Measurements from ENCODE around the gene LIMCH1.

The LIMCH1 gene

DNA sequence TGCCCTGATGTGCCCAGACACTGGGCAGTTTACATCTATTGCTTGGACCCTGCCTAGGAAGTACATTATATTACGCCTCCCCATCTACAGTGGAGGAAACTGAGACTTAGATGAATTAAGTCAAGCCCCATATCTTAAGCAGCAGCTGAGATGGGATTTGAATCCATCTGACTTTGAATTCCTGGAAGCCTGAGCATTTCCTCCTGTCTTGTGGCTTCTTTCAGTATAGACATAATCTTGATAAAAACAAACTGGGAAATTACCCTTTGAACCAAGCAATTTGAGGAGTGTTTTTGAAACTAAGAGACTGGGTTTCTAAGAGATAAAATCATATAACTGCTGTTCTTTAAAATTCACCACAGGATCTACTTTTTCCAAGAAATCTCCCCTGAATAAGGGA is 18.6 kb downstream of the LIMCH1 start:
- TF ChIP-seq, protein P1, sequence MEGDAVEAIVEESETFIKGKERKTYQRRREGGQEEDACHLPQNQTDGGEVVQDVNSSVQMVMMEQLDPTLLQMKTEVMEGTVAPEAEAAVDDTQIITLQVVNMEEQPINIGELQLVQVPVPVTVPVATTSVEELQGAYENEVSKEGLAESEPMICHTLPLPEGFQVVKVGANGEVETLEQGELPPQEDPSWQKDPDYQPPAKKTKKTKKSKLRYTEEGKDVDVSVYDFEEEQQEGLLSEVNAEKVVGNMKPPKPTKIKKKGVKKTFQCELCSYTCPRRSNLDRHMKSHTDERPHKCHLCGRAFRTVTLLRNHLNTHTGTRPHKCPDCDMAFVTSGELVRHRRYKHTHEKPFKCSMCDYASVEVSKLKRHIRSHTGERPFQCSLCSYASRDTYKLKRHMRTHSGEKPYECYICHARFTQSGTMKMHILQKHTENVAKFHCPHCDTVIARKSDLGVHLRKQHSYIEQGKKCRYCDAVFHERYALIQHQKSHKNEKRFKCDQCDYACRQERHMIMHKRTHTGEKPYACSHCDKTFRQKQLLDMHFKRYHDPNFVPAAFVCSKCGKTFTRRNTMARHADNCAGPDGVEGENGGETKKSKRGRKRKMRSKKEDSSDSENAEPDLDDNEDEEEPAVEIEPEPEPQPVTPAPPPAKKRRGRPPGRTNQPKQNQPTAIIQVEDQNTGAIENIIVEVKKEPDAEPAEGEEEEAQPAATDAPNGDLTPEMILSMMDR (conservative IDR thresholded peaks at IDR 0.05; ENCODE audit: low read depth, low read length): no peak
- DNase-seq (ENCODE audit: low read depth): no peak
- no peak overlapping the region for H3K4me3 ChIP-seq (ENCODE audit: low read depth, low read length)

DNA sequence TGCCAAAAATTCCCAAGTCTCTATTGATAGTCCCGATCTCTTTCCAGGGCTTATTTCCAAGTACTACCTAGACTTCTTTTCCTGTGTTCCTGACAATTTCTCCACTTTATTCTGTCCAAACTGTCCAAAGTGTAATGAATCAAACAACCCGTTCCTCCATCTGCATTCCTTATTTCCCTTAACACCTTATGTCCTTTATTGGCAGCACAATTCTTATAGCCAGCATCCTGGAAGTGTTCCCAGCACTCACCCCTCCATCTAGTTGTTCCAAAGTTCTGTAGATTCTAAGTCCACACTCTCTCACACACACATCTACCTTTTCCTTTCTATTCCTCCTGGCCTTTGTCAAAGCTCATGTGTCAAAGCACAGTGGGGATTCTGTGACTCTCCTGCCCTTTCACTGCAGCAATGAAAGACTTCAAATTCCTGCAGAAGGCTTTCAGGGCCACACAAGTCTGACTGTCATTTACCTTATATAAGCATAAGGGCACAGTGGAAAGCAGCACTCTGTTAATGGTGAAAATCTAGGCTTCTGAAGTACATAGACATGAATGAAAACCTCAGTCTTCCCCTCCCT is 22.1 kb downstream of the LIMCH1 start:
- TF ChIP-seq, protein P1 (conservative IDR thresholded peaks at IDR 0.05; ENCODE audit: low read depth, low read length): no peak
- no peak overlapping the region for H3K4me3 ChIP-seq (ENCODE audit: low read depth, low read length)
- no peak for DNase-seq (ENCODE audit: low read depth)

DNA sequence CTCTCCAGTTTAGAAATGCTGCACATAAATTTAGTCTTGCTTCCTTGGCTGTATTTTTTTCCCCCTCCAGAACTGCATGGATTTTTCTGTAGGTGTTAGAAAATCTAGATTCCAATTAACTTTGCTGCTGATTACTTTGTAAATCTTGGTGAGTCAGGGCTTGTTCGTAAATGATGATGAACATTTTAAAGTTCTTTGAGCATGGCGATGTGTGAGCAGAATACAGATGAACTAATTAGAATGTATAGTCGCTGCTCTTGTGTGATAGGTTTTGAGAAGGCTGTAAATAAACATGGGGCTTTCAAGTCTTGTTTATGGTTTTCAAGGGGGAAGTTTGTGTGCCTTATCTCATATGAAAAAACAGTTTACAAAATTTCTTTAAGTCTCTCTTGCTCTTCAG is 23.3 kb downstream of the LIMCH1 start:
- H3K4me3 ChIP-seq (ENCODE audit: low read depth, low read length): no peak overlapping the region
- no peak for DNase-seq (ENCODE audit: low read depth)
- TF ChIP-seq, protein P1 (conservative IDR thresholded peaks at IDR 0.05; ENCODE audit: low read depth, low read length): no peak

DNA sequence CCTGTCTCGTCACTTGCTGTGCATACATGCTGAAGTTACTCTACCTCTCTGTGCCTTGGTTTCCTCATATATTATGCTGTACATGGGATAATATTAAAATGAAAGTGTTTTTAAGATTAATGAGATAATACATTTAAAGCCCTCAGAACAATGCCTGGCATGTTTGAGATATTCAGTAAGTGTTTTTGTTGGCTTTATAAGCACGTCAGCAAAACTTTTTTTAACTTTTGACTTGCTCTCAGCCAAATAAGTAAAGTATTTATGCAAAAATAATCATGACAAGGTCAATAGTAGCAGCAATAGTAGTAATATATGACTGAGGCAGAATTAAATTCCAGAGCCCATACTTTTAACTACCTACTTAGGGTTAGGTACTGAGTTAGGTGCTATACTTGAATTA is 29.2 kb downstream of the LIMCH1 start:
- no peak for DNase-seq (ENCODE audit: low read depth)
- H3K4me3 ChIP-seq (ENCODE audit: low read depth, low read length): no peak overlapping the region
- TF ChIP-seq, protein P1 (conservative IDR thresholded peaks at IDR 0.05; ENCODE audit: low read depth, low read length): no peak

DNA sequence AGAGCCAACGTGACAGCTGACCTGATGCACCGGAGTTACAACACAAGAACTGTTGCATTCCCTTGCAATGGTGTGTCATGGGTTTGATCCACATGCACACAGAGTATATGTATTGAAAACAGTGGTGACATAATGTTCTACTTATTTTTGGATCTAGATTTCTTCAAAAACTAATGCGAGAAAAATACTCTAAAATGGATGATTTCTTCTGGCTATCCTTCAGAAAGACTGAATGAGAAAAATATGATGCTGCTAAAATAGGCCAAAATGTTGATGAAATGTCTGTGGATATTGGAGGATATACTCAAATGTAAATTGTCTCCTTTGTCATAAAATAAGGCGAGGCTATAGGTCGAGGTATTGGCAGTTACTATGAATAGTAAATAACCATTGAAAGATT is 30.4 kb downstream of the LIMCH1 start:
- DNase-seq (ENCODE audit: low read depth): no peak
- TF ChIP-seq, protein P1 (conservative IDR thresholded peaks at IDR 0.05; ENCODE audit: low read depth, low read length): no peak
- H3K4me3 ChIP-seq (ENCODE audit: low read depth, low read length): no peak overlapping the region

DNA sequence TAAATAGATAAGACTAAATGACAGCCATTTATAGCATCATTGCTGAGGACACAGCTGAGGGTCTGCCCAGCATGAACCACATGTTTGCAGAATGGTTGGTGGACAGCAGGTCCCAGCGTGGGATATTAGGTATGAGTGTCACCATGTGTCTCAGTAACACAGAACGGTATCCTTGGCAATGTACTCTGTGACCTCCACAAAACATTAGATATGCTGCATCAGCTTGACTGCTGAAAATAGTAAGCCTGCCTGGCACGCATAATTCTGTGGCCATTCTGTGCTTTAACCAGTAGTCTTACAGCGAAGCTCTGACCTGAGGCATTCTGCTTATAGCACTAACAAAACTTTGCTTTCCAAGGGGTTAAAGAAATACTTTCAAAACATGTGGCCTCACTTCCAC is 32.0 kb downstream of the LIMCH1 start:
- DNase-seq (ENCODE audit: low read depth): no peak
- TF ChIP-seq, protein P1 (conservative IDR thresholded peaks at IDR 0.05; ENCODE audit: low read depth, low read length): no peak
- H3K4me3 ChIP-seq (ENCODE audit: low read depth, low read length): no peak overlapping the region

DNA sequence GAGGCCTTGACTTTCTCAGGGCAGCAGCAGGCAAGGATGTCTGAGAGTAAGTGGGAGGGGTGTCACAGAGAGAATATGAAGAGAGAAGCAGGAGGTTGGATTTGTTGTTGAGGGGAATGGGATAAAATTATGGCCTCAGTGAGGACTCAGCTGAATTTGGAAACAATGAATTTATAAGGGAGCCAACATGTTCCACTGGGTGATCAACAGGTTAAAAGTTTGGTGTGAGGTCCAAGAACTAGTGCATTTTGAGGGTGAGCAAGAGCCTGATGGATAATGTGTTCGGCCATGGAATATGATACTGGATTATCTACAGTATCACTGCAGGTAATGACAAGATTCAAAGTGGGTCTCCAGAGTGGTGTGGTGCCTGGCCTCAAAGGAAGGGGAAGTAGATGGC is 33.5 kb downstream of the LIMCH1 start:
- TF ChIP-seq, protein P1 (conservative IDR thresholded peaks at IDR 0.05; ENCODE audit: low read depth, low read length): no peak
- H3K4me3 ChIP-seq (ENCODE audit: low read depth, low read length): no peak overlapping the region
- DNase-seq (ENCODE audit: low read depth): no peak
